Bronchial epithelial cell (primary cell): Measurements from ENCODE around the gene JMJD1C. TPM values are rescaled to one million over a fixed set of nuclear protein-coding genes. Genes with fewer than 3 reads are reported as not detected.
A peak's percentile ranks its signal among the peaks of the same experiment; 100 is the strongest.
"Not testable (repeated sequence)": the region's sequence is repeated elsewhere in the genome, so short reads cannot be mapped to it uniquely, and the experiment has no call there.

Experiments
- DNase-seq: peaks from one replicate; pipeline ENCODE4 v3.0.0-alpha.2; 2010; ENCODE audit warnings: low read depth
- FAIRE-seq: peaks from 2 replicates; lab custom pipeline; 2011; peaks lifted over from hg19 to GRCh38; lab: Jason Lieb, UNC
- H3K27me3 ChIP-seq: 2 replicates; pipeline ENCODE4 v1.5.1; 2011; ENCODE audit warnings: low read length; ENCODE audit not compliant: control insufficient read depth, insufficient read depth
- H3K36me3 ChIP-seq: 2 replicates; pipeline ENCODE4 v1.5.1; 2011; ENCODE audit warnings: low read length; ENCODE audit not compliant: control insufficient read depth, insufficient read depth
- H3K4me3 ChIP-seq: 2 replicates; pipeline ENCODE4 v1.5.1; 2011; ENCODE audit warnings: mild to moderate bottlenecking, low read depth, low read length, control low read depth
- total RNA-seq: library from RNA; depleted of rRNA; stranded (reverse); fragments of >200 nt; gene quantifications from 2 replicates; pipeline ENCODE4 v1.2.1, GENCODE V29; 2014
- TF ChIP-seq, protein P1 (sequence below): IDR thresholded peaks from 2 replicates; pipeline ENCODE4 v1.5.1; 2011; ENCODE audit warnings: mild to moderate bottlenecking, moderate library complexity, low read length, control low read depth, inconsistent platforms; ENCODE audit not compliant: insufficient read depth, severe bottlenecking

The JMJD1C gene
- total RNA-seq, 1 donor from 2014 or later: 72.1 TPM

- Histone ChIP-seq H3K4me3 (no peak overlapping the region), H3K36me3 (no peaks in the 10 kb centered on the region), H3K27me3 (no peaks in the 10 kb centered on the region)
- no peak for FAIRE-seq
- peak; percentile 5 for DNase-seq
- TF ChIP-seq, protein P1, sequence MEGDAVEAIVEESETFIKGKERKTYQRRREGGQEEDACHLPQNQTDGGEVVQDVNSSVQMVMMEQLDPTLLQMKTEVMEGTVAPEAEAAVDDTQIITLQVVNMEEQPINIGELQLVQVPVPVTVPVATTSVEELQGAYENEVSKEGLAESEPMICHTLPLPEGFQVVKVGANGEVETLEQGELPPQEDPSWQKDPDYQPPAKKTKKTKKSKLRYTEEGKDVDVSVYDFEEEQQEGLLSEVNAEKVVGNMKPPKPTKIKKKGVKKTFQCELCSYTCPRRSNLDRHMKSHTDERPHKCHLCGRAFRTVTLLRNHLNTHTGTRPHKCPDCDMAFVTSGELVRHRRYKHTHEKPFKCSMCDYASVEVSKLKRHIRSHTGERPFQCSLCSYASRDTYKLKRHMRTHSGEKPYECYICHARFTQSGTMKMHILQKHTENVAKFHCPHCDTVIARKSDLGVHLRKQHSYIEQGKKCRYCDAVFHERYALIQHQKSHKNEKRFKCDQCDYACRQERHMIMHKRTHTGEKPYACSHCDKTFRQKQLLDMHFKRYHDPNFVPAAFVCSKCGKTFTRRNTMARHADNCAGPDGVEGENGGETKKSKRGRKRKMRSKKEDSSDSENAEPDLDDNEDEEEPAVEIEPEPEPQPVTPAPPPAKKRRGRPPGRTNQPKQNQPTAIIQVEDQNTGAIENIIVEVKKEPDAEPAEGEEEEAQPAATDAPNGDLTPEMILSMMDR: no peak
These were observed 117.4 kb downstream of the JMJD1C start for GRCh38 chr10:63348245-63348850.

DNA sequence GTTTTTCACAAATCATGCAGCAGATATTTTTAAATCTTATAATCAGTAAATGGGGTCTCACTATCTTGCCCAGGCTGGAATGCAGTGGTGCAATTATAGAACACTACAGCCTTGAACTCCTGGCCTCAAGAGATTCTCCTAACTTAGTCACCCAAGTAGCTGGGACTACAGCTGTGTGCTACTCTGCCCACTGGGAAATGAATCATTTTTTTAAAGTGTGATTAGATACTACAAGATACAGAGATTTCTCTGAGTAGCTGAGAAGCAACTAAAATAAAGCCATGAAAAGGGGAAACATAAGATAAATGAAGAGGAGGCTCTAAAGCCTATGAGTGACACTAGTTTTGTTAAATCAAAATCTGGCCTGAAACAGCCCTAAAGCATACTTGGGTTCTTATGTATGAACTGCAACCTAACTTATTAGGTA, 119.7 kb downstream of the JMJD1C start:
- FAIRE-seq (no peak), DNase-seq (peak; percentile 9)

GRCh38 chr10:63344269-63344668, 121.5 kb downstream of the JMJD1C start:
- TF ChIP-seq, protein P1: no peak
- no peaks in the 10 kb centered on the region for H3K27me3 ChIP-seq
- DNase-seq (no peak), FAIRE-seq (no peak)
- no peak overlapping the region for H3K4me3 ChIP-seq
- no peaks in the 10 kb centered on the region for H3K36me3 ChIP-seq

More for the DNA sequence above, 119.7 kb downstream of the JMJD1C start:
- no peak overlapping the region for H3K4me3 ChIP-seq
- no peaks in the 10 kb centered on the region for H3K27me3 ChIP-seq
- TF ChIP-seq, protein P1: no peak
- H3K36me3 ChIP-seq: no peaks in the 10 kb centered on the region

DNA sequence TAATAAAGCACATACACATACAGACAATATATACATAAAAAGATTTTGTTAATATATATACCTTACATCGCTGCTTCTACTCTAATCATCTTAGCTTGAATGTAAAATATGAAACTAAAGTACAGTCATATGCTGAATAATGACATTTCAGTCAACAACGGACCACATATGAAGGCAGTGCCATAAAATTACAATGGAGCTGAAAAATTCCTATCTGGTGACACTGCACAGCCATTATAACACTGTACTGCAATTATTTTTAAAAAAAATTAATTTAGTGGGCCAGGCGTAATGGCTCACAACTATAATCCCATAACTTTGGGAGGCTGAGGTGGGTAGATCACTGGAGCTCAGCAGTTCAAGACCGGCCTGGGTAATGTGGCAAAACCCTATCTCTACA, 122.3 kb downstream of the JMJD1C start:
- no peak overlapping the region for H3K4me3 ChIP-seq
- FAIRE-seq: no peak
- H3K36me3 ChIP-seq: no peaks in the 10 kb centered on the region
- TF ChIP-seq, protein P1: no peak
- H3K27me3 ChIP-seq: no peaks in the 10 kb centered on the region
- DNase-seq: no peak

- not testable (repeated sequence) for H3K36me3 ChIP-seq, FAIRE-seq, H3K4me3 ChIP-seq, DNase-seq, H3K27me3 ChIP-seq
These were observed 126.1 kb downstream of the JMJD1C start for GRCh38 chr10:63339640-63340039.

GRCh38 chr10:63337455-63338251, 128.1 kb downstream of the JMJD1C start:
- H3K27me3 ChIP-seq: no peaks in the 10 kb centered on the region
- DNase-seq (no peak), FAIRE-seq (no peak)
- TF ChIP-seq, protein P1: no peak
- no peak overlapping the region for H3K4me3 ChIP-seq
- no peaks in the 10 kb centered on the region for H3K36me3 ChIP-seq
